ENCODE measurements around the gene RAVER2.

DNA sequence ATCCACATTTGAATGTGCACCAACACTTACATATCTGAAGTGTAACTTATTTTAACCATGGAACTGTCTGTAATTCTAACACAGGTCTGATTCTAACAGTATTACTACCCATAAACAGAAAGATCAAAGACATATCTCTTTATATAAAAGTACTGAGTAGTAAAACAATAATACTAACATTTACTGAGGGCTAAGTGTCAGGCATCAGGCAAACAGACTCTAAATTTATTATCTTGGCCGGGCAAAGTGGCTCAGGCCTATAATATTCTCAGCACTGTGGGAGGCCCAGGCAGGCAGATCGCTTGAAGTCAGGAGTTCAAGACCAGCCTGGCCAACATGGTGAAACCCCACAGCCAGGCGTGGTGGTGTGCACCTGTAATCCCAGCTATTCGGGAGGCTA is 135.6 kb downstream of the RAVER2 start:
- TF ChIP-seq EZH2 (IDR thresholded peaks at IDR 0.05; ENCODE audit: insufficient read depth, poor library complexity, severe bottlenecking) (no peak), EZH2phosphoT487 (IDR thresholded peaks at IDR 0.05; ENCODE audit: insufficient read depth, low read depth) (no peak)

Data from GM23248 (cell line).